Measurements from ENCODE around the gene NCAN. TPM values are rescaled to one million over a fixed set of nuclear protein-coding genes. Genes with fewer than 3 reads are reported as not detected.

Gene NCAN
- total and polyA plus RNA-seq, 2 of the 13 experiments (the other 11 are each of a cell fraction or from before 2014, with no cell fraction given), result not detected

GRCh38 chr19:19176950-19177349 lies 34.8 kb upstream of the NCAN start:
- H3K9ac ChIP-seq (ENCODE audit: insufficient read depth, low read depth, low read length), result no peak overlapping the region
- no peaks in the 10 kb centered on the region for H3K79me2 ChIP-seq (ENCODE audit: insufficient read depth, low read length)
- H3K27ac ChIP-seq (ENCODE audit: extremely low read length, insufficient read depth, low read length), result no peak overlapping the region
- 0 out of 2 replicates have a peak, but pooled peaks have one; percentile 35 for TF ChIP-seq ZNF329 (CRISPR knock-in tag; IDR thresholded peaks at IDR 0.05; ENCODE audit: low read depth)
- no peak for TF ChIP-seq ELF1 (CRISPR knock-in tag; IDR thresholded peaks at IDR 0.05)
- H3K36me3 ChIP-seq (replicated peaks in 1 of 2; ENCODE audit: control insufficient read depth in 1 of 2, insufficient read depth in 2 of 2, low read length in 2 of 2), result peaks cover 1 to 6% of the 10 kb centered on the region in 2 experiments; a peak in 1 of 5 replicates
- no peaks in the 10 kb centered on the region for H3K27me3 ChIP-seq (ENCODE audit: control insufficient read depth in 1 of 2, insufficient read depth in 2 of 2, low read length in 2 of 2)
- intact Hi-C loops (cut with micrococcal nuclease; ENCODE audit: unreplicated experiment) (no loop called here), in situ Hi-C loops (cut with HindIII; ENCODE audit: extremely low pct_ligation_motif_present, low pct_unique_long_range_greater_than_20kb) (loop anchor here (5.0 kb wide), 1 partner anchor 35 kb away; no protein-coding TSS in a partner anchor)
- H3K4me2 ChIP-seq (ENCODE audit: low read depth, low read length), result no peak overlapping the region
- H3K9me3 ChIP-seq (ENCODE audit: low read length), result no peaks in the 10 kb centered on the region
- H3K4me3 ChIP-seq (replicated peaks in 1 of 3; ENCODE audit: insufficient read depth in 1 of 3, low read depth in 2 of 3, low read length in 3 of 3), result no peak overlapping the region
- no TSS peak for BruUV-seq (replicated peaks)
- DNase-seq (ENCODE audit: low spot score) (no peak), ATAC-seq (no peak), FAIRE-seq (no peak)
- H4K20me1 ChIP-seq (ENCODE audit: insufficient read depth, low read length), result no peaks in the 10 kb centered on the region
- POLR2A ChIA-PET, result no interaction called here
- CTCF ChIA-PET (ENCODE audit: low intra/inter-chr PET ratio, low total read pairs), result no interaction called here
- 89% methylated on average over 8 of the region's 8 CpGs for WGBS (ENCODE audit: low lambda C conversion rate)
- H2AFZ ChIP-seq (ENCODE audit: low read length), result no peak overlapping the region
- peaks cover 29% of the 10 kb centered on the region for H3K4me1 ChIP-seq (ENCODE audit: insufficient read depth, low read length)

GRCh38 chr19:19179548-19180441 lies 32.0 kb upstream of the NCAN start:
- Histone ChIP-seq H3K36me3 (replicated peaks in 1 of 2; ENCODE audit: control insufficient read depth in 1 of 2, insufficient read depth in 2 of 2, low read length in 2 of 2) (peaks cover 1 to 10% of the 10 kb centered on the region in 2 experiments; a peak in 1 of 5 replicates), H3K4me1 (ENCODE audit: insufficient read depth, low read length) (peaks cover 2% of the 10 kb centered on the region), H3K9ac (ENCODE audit: insufficient read depth, low read depth, low read length) (no peak overlapping the region), H3K4me2 (ENCODE audit: low read depth, low read length) (no peak overlapping the region), H4K20me1 (ENCODE audit: insufficient read depth, low read length) (no peaks in the 10 kb centered on the region), H3K27me3 (ENCODE audit: control insufficient read depth in 1 of 2, insufficient read depth in 2 of 2, low read length in 2 of 2) (no peaks in the 10 kb centered on the region), H3K27ac (ENCODE audit: extremely low read length, insufficient read depth, low read length) (no peak overlapping the region), H3K4me3 (replicated peaks in 1 of 3; ENCODE audit: insufficient read depth in 1 of 3, low read depth in 2 of 3, low read length in 3 of 3) (no peak overlapping the region), H2AFZ (ENCODE audit: low read length) (no peak overlapping the region), H3K9me3 (ENCODE audit: low read length) (no peaks in the 10 kb centered on the region), H3K79me2 (ENCODE audit: insufficient read depth, low read length) (no peaks in the 10 kb centered on the region)
- TF ChIP-seq ZNF331 (CRISPR knock-in tag; IDR thresholded peaks at IDR 0.05), result peak; percentile 97
- peak; percentile 90 for TF ChIP-seq ZNF768 (CRISPR knock-in tag; IDR thresholded peaks at IDR 0.05)
- no peak for TF ChIP-seq ZNF407 (CRISPR knock-in tag; IDR thresholded peaks at IDR 0.05; ENCODE audit: not compliant biosample characterization)
- TF ChIP-seq AGO2 (optimal IDR thresholded peaks at IDR 0.05; ENCODE audit: low read depth, low read length), result peak; percentile 14
- in situ Hi-C loops (cut with HindIII; ENCODE audit: extremely low pct_ligation_motif_present, low pct_unique_long_range_greater_than_20kb), result loop anchor here (5.0 kb wide), 1 partner anchor 37 kb away; no protein-coding TSS in a partner anchor
- ChIA-PET CTCF (ENCODE audit: low intra/inter-chr PET ratio, low total read pairs) (no interaction called here), POLR2A (no interaction called here)
- 96% methylated on average over 11 of the region's 17 CpGs for WGBS (ENCODE audit: low lambda C conversion rate)
- no TSS peak for BruUV-seq (replicated peaks)
- intact Hi-C loops (cut with micrococcal nuclease; ENCODE audit: unreplicated experiment), result no loop called here
- FAIRE-seq (no peak), ATAC-seq (no peak), DNase-seq (ENCODE audit: low spot score) (no peak)

Data from HepG2 (cell line).